ENCODE results near the gene FAM107B.

DNA sequence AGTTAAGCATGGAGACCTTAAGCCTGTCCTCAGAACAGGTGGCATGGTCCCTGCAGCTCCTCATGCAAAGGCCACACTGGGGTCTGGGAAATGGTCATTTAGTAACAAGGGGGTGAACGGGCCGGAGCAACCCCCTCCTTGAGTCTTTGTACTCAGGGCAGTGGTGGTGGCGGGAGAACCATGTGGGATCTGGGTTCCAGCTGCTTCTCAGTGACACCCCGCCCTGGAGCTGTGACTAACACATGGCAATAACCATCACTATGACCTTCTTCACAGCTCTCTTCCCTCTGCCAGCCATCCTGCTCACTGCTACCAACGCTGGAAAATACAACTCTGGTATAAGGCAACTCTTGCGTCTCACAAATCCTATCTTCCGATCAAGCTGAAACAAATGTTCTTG, 240.5 kb downstream of the FAM107B start:
- TF ChIP-seq TCF4 (CRISPR knock-in tag; IDR thresholded peaks at IDR 0.05; ENCODE audit: borderline replicate concordance) (no peak), RARB (CRISPR knock-in tag; IDR thresholded peaks at IDR 0.05) (no peak), TOX (CRISPR knock-in tag; IDR thresholded peaks at IDR 0.05; ENCODE audit: borderline replicate concordance) (no peak), ZFP3 (CRISPR knock-in tag; IDR thresholded peaks at IDR 0.05) (no peak), ZNF565 (CRISPR knock-in tag; conservative IDR thresholded peaks at IDR 0.05; ENCODE audit: low read depth) (no peak), CSDC2 (CRISPR knock-in tag; IDR thresholded peaks at IDR 0.05) (no peak), ZC3H10 (CRISPR knock-in tag; IDR thresholded peaks at IDR 0.05) (no peak), ZFP30 (CRISPR knock-in tag; IDR thresholded peaks at IDR 0.05) (no peak), ISL1 (CRISPR knock-in tag; IDR thresholded peaks at IDR 0.05) (no peak)
- TF ChIP-seq, protein P1, sequence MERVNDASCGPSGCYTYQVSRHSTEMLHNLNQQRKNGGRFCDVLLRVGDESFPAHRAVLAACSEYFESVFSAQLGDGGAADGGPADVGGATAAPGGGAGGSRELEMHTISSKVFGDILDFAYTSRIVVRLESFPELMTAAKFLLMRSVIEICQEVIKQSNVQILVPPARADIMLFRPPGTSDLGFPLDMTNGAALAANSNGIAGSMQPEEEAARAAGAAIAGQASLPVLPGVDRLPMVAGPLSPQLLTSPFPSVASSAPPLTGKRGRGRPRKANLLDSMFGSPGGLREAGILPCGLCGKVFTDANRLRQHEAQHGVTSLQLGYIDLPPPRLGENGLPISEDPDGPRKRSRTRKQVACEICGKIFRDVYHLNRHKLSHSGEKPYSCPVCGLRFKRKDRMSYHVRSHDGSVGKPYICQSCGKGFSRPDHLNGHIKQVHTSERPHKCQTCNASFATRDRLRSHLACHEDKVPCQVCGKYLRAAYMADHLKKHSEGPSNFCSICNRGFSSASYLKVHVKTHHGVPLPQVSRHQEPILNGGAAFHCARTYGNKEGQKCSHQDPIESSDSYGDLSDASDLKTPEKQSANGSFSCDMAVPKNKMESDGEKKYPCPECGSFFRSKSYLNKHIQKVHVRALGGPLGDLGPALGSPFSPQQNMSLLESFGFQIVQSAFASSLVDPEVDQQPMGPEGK (CRISPR knock-in tag; IDR thresholded peaks at IDR 0.05; ENCODE audit: borderline replicate concordance) = no peak
- TF ChIP-seq, protein P2, sequence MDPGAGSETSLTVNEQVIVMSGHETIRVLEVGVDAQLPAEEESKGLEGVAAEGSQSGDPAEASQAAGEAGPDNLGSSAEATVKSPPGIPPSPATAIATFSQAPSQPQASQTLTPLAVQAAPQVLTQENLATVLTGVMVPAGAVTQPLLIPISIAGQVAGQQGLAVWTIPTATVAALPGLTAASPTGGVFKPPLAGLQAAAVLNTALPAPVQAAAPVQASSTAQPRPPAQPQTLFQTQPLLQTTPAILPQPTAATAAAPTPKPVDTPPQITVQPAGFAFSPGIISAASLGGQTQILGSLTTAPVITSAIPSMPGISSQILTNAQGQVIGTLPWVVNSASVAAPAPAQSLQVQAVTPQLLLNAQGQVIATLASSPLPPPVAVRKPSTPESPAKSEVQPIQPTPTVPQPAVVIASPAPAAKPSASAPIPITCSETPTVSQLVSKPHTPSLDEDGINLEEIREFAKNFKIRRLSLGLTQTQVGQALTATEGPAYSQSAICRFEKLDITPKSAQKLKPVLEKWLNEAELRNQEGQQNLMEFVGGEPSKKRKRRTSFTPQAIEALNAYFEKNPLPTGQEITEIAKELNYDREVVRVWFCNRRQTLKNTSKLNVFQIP (CRISPR knock-in tag; IDR thresholded peaks at IDR 0.05; ENCODE audit: borderline replicate concordance, low read depth) = no peak
- TF ChIP-seq, protein P3, sequence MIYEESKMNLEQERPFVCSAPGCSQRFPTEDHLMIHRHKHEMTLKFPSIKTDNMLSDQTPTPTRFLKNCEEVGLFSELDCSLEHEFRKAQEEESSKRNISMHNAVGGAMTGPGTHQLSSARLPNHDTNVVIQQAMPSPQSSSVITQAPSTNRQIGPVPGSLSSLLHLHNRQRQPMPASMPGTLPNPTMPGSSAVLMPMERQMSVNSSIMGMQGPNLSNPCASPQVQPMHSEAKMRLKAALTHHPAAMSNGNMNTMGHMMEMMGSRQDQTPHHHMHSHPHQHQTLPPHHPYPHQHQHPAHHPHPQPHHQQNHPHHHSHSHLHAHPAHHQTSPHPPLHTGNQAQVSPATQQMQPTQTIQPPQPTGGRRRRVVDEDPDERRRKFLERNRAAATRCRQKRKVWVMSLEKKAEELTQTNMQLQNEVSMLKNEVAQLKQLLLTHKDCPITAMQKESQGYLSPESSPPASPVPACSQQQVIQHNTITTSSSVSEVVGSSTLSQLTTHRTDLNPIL (CRISPR knock-in tag; IDR thresholded peaks at IDR 0.05; ENCODE audit: low read depth) = no peak

All from SK-N-SH treated with all-trans-retinoic acid at 6 μM for 48 hours (cell line).